Loucy (cell line): ENCODE measurements around the gene DAGLB.
"Not testable (repeated sequence)": the region's sequence is repeated elsewhere in the genome, so short reads cannot be mapped to it uniquely, and the experiment has no call there.

Experiments
- H2AFZ ChIP-seq: fragments of 200-600 bp; sonication (generic); 2 replicates; pipeline ENCODE4 v1.6.0; 2016; ENCODE audit warnings: antibody characterized with exemption, mild to moderate bottlenecking, low read length, moderate library complexity
- H3F3A ChIP-seq: fragments of 200-600 bp; 2 replicates; pipeline ENCODE4 v1.6.0; 2016; ENCODE audit warnings: antibody characterized with exemption, low read depth, mild to moderate bottlenecking
- H3K27me3 ChIP-seq: fragments of 200-600 bp; sonication (generic); 2 replicates; pipeline ENCODE4 v1.6.1; 2014; ENCODE audit warnings: low read length, mild to moderate bottlenecking; ENCODE audit not compliant: insufficient read depth, poor library complexity, severe bottlenecking
- H3K36me3 ChIP-seq: fragments of 200-600 bp; sonication (generic); 2 replicates; pipeline ENCODE4 v1.6.1; 2016; ENCODE audit warnings: low read length; ENCODE audit not compliant: insufficient read depth
- H3K4me1 ChIP-seq: fragments of 200-600 bp; sonication (generic); 2 replicates; pipeline ENCODE4 v1.5.1; 2014; ENCODE audit warnings: low read length, mild to moderate bottlenecking; ENCODE audit not compliant: insufficient read depth, poor library complexity, severe bottlenecking
- H3K4me2 ChIP-seq: fragments of 200-600 bp; sonication (generic); 2 replicates; pipeline ENCODE4 v1.6.0; 2014; ENCODE audit warnings: antibody characterized with exemption, low read length, low read depth, mild to moderate bottlenecking; ENCODE audit not compliant: poor library complexity, severe bottlenecking
- H3K4me3 ChIP-seq: fragments of 200-600 bp; sonication (generic); 2 replicates; pipeline ENCODE4 v1.5.1; 2014; ENCODE audit warnings: low read length, mild to moderate bottlenecking, mixed read lengths; ENCODE audit not compliant: poor library complexity, severe bottlenecking
- H3K79me2 ChIP-seq: fragments of 200-600 bp; sonication (generic); 2 replicates; pipeline ENCODE4 v1.6.1; 2014; ENCODE audit warnings: low read length; ENCODE audit not compliant: insufficient read depth
- H3K9ac ChIP-seq: fragments of 200-600 bp; sonication (generic); 2 replicates; pipeline ENCODE4 v1.6.0; 2014; ENCODE audit warnings: mild to moderate bottlenecking, low read depth, low read length, moderate library complexity; ENCODE audit not compliant: poor library complexity, severe bottlenecking
- H3K9me2 ChIP-seq: fragments of 200-600 bp; sonication (generic); replicated peaks from 2 replicates; pipeline ENCODE4 v1.6.1; 2016; ENCODE audit warnings: low read depth, low read length, mixed read lengths
- H3K9me3 ChIP-seq: fragments of 200-600 bp; sonication (generic); 2 replicates; pipeline ENCODE4 v1.6.1; 2014; ENCODE audit warnings: mild to moderate bottlenecking, antibody characterized with exemption, low read length, low read depth; ENCODE audit not compliant: insufficient read depth
- H4K20me1 ChIP-seq: fragments of 200-600 bp; sonication (generic); 2 replicates; pipeline ENCODE4 v1.6.0; 2014; ENCODE audit warnings: antibody characterized with exemption, low read length, mild to moderate bottlenecking; ENCODE audit not compliant: insufficient read depth, poor library complexity, severe bottlenecking
- CTCF ChIP-seq: fragments of 200-600 bp; sonication (generic); conservative IDR thresholded peaks from 2 replicates; pipeline ENCODE4 v1.5.1; 2014; ENCODE audit warnings: mild to moderate bottlenecking, antibody characterized with exemption, low read length
- EZH2phosphoT487 ChIP-seq: fragments of 200-600 bp; IDR thresholded peaks from 2 replicates; pipeline ENCODE4 v1.6.1; 2018; ENCODE audit warnings: antibody characterized with exemption, mild to moderate bottlenecking, moderate library complexity, borderline replicate concordance

Gene DAGLB

GRCh38 chr7:6449884-6450283, 2.1 kb upstream of the DAGLB start:
- not testable (repeated sequence) for H3K4me3 ChIP-seq, H3K36me3 ChIP-seq, H3K4me2 ChIP-seq, H3K4me1 ChIP-seq, H3K9me3 ChIP-seq, H3F3A ChIP-seq, H3K27me3 ChIP-seq, H3K9me2 ChIP-seq, H4K20me1 ChIP-seq, H3K9ac ChIP-seq, H2AFZ ChIP-seq
- peaks cover 32% of the 10 kb centered on the region for H3K79me2 ChIP-seq

GRCh38 chr7:6448943-6449543, 1.3 kb upstream of the DAGLB start:
- H3K27me3 ChIP-seq: no peaks in the 10 kb centered on the region
- peaks cover 41% of the 10 kb centered on the region for H3K79me2 ChIP-seq
- TF ChIP-seq CTCF (no peak), EZH2phosphoT487 (no peak)
- peaks cover 10% of the 10 kb centered on the region for H3K4me1 ChIP-seq
- peak overlapping the region; percentile 77 for H3K4me2 ChIP-seq
- H3K9me2 ChIP-seq: no peaks in the 10 kb centered on the region
- no peaks in the 10 kb centered on the region for H3K9me3 ChIP-seq
- H4K20me1 ChIP-seq: peaks cover 7% of the 10 kb centered on the region
- no peak overlapping the region for H2AFZ ChIP-seq
- no peaks in the 10 kb centered on the region for H3K36me3 ChIP-seq
- peak overlapping the region; percentile 96 for H3K4me3 ChIP-seq
- H3K9ac ChIP-seq: peak overlapping the region; percentile 28
- H3F3A ChIP-seq: no peaks in the 10 kb centered on the region

- Histone ChIP-seq H3K4me1 (peaks cover 10% of the 10 kb centered on the region), H3K9me3 (no peaks in the 10 kb centered on the region), H4K20me1 (peaks cover 11% of the 10 kb centered on the region), H3K36me3 (no peaks in the 10 kb centered on the region), H3K79me2 (peaks cover 56% of the 10 kb centered on the region), H3F3A (no peaks in the 10 kb centered on the region), H3K27me3 (no peaks in the 10 kb centered on the region), H3K4me2 (peak overlapping the region; percentile 84), H3K9me2 (no peaks in the 10 kb centered on the region), H2AFZ (peak overlapping the region; percentile 98), H3K4me3 (peak overlapping the region; percentile 96), H3K9ac (peak overlapping the region; percentile 88)
- TF ChIP-seq CTCF (no peak), EZH2phosphoT487 (no peak)
These were observed 745 bp downstream of the DAGLB start for GRCh38 chr7:6446838-6447580.
